Colonic mucosa (tissue), 4 donors: ENCODE data around the gene LAPTM4A. TPM values are rescaled to one million over a fixed set of nuclear protein-coding genes. Genes with fewer than 3 reads are reported as not detected.
"Not testable (repeated sequence)": the region's sequence is repeated elsewhere in the genome, so short reads cannot be mapped to it uniquely, and the experiment has no call there.

Experiments
- DNase-seq: peaks from one replicate; pipeline ENCODE4 v3.0.0-alpha.2; 2020
- H3K27ac ChIP-seq: fragments of 200-600 bp; one replicate; pipeline ENCODE4 v1.8.0; 2021
- H3K27me3 ChIP-seq: fragments of 200-600 bp; one replicate; pipeline ENCODE4 v1.8.0; 2021
- H3K36me3 ChIP-seq: fragments of 200-600 bp; one replicate; pipeline ENCODE4 v1.8.0; 2021
- H3K4me1 ChIP-seq: fragments of 200-600 bp; one replicate; pipeline ENCODE4 v1.8.0; 2021; ENCODE audit warnings: mild to moderate bottlenecking
- H3K4me3 ChIP-seq: fragments of 200-600 bp; one replicate; pipeline ENCODE4 v1.8.0; 2021
- H3K9ac ChIP-seq, 2 donors: one replicate each; pipeline ENCODE4 v1.7.0; 2013; ENCODE audit warnings: control low read depth in 2 of 2, low read depth in 2 of 2, low read length in 2 of 2
- H3K9me3 ChIP-seq: fragments of 200-600 bp; one replicate; pipeline ENCODE4 v1.8.0; 2021
- CTCF ChIP-seq: fragments of 200-600 bp; IDR thresholded peaks from one replicate; pipeline ENCODE4 v1.8.0; 2022; ENCODE audit warnings: antibody characterized with exemption, mild to moderate bottlenecking
- intact Hi-C: fragments of 100-400 bp; cut with DNase I; formaldehyde crosslinking; loops from one replicate; pipeline ENCODE4 v1.14.1; 2022
- total RNA-seq, 2 donors: library from RNA; stranded (reverse); fragmentation: NEBNext Ultra II Directional in 1 of 2; extraction: Animal tissue kit (Norgen Biotek cat#: 25700) in 1 of 2; gene quantifications; one replicate each; pipeline ENCODE4 v1.2.1, GENCODE V29; 2021
- donor health status: healthy.
- donor health status: DM: no; HTN: no; CAD: no.
- donor health status: DM: no; HTN: no; CAD: no.

The LAPTM4A gene
- total RNA-seq, 2 donors from 2014 or later: 158 to 190 TPM

GRCh38 chr2:20091305-20091991 lies 40.0 kb upstream of the LAPTM4A start:
- Histone ChIP-seq H3K27ac (no peak overlapping the region), H3K36me3 (no peaks in the 10 kb centered on the region), H3K4me3 (no peak overlapping the region), H3K27me3 (no peaks in the 10 kb centered on the region), H3K9me3 (no peaks in the 10 kb centered on the region), H3K9ac (no peak overlapping the region), H3K4me1 (no peaks in the 10 kb centered on the region)
- intact Hi-C loops: no loop called here
- no peak for TF ChIP-seq CTCF
- no peak for DNase-seq

GRCh38 chr2:20089715-20090464 lies 38.5 kb upstream of the LAPTM4A start:
- intact Hi-C loops: no loop called here
- Histone ChIP-seq H3K27me3 (no peaks in the 10 kb centered on the region), H3K9me3 (no peaks in the 10 kb centered on the region), H3K36me3 (no peaks in the 10 kb centered on the region), H3K4me1 (no peaks in the 10 kb centered on the region), H3K9ac (no peak overlapping the region), H3K4me3 (no peak overlapping the region), H3K27ac (no peak overlapping the region)
- DNase-seq: no peak
- TF ChIP-seq CTCF: no peak

GRCh38 chr2:20085909-20086308 lies 34.5 kb upstream of the LAPTM4A start:
- H3K4me3 ChIP-seq, H3K27ac ChIP-seq, intact Hi-C loops, H3K27me3 ChIP-seq, H3K9ac ChIP-seq, H3K4me1 ChIP-seq, H3K9me3 ChIP-seq, DNase-seq, H3K36me3 ChIP-seq: not testable (repeated sequence)

- H3K27me3 ChIP-seq, H3K9ac ChIP-seq, H3K4me1 ChIP-seq, intact Hi-C loops, H3K9me3 ChIP-seq, DNase-seq, H3K27ac ChIP-seq, H3K4me3 ChIP-seq, H3K36me3 ChIP-seq: not testable (repeated sequence)
Observed at GRCh38 chr2:20082812-20083211, 31.4 kb upstream of the LAPTM4A start.

GRCh38 chr2:20081841-20082240 lies 30.4 kb upstream of the LAPTM4A start:
- no peak for DNase-seq
- no peak overlapping the region for H3K27ac ChIP-seq
- H3K4me1 ChIP-seq: no peaks in the 10 kb centered on the region
- H3K9ac ChIP-seq: no peak overlapping the region
- no peak for TF ChIP-seq CTCF
- no peaks in the 10 kb centered on the region for H3K9me3 ChIP-seq
- no peaks in the 10 kb centered on the region for H3K27me3 ChIP-seq
- no peak overlapping the region for H3K4me3 ChIP-seq
- no peaks in the 10 kb centered on the region for H3K36me3 ChIP-seq
- intact Hi-C loops: no loop called here

- intact Hi-C loops: no loop called here
- no peak for TF ChIP-seq CTCF
- H3K27ac ChIP-seq: no peak overlapping the region
- no peak overlapping the region for H3K9ac ChIP-seq
- no peaks in the 10 kb centered on the region for H3K36me3 ChIP-seq
- H3K9me3 ChIP-seq: no peaks in the 10 kb centered on the region
- H3K4me3 ChIP-seq: no peak overlapping the region
- no peaks in the 10 kb centered on the region for H3K27me3 ChIP-seq
- H3K4me1 ChIP-seq: no peaks in the 10 kb centered on the region
- DNase-seq: no peak
Observed at GRCh38 chr2:20080839-20081415, 29.5 kb upstream of the LAPTM4A start.
